MM.1S (cell line): ENCODE results near the gene CST1.
"Not testable (repeated sequence)": the region's sequence is repeated elsewhere in the genome, so short reads cannot be mapped to it uniquely, and the experiment has no call there.

Source experiments
- EZH2 ChIP-seq: fragments of 300-600 bp; sonication (generic); optimal IDR thresholded peaks from 2 replicates; pipeline ENCODE3; 2017; ENCODE audit warnings: low read depth, mild to moderate bottlenecking, antibody characterized with exemption, low read length, mixed read lengths
- TF ChIP-seq, protein P1 (sequence below): fragments of 300-600 bp; sonication (generic); IDR thresholded peaks from 2 replicates; pipeline ENCODE4 v1.5.1; 2016; ENCODE audit warnings: antibody characterized with exemption, low read length, mixed read lengths

DNA sequence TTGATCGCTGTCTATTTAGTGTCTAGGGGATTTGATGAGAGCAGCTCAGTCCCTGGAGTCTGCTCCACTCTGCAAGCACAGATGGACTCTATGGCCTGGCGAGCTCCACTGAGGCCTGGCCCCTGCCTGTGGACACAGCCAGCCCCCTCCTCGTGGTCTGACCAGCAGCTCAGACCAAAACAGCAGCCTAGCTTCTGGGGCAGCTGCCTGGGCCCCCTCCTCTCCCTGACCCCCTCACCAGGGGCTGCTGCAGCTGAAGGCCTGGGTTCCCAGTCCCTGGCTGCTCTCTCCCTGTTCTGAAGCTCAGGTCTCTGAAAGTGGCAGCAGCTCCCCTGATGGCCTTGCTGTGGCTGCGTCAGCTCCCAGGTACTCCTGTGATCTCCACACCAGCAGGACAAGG, 3.6 kb downstream of the CST1 start:
- TF ChIP-seq, protein P1, sequence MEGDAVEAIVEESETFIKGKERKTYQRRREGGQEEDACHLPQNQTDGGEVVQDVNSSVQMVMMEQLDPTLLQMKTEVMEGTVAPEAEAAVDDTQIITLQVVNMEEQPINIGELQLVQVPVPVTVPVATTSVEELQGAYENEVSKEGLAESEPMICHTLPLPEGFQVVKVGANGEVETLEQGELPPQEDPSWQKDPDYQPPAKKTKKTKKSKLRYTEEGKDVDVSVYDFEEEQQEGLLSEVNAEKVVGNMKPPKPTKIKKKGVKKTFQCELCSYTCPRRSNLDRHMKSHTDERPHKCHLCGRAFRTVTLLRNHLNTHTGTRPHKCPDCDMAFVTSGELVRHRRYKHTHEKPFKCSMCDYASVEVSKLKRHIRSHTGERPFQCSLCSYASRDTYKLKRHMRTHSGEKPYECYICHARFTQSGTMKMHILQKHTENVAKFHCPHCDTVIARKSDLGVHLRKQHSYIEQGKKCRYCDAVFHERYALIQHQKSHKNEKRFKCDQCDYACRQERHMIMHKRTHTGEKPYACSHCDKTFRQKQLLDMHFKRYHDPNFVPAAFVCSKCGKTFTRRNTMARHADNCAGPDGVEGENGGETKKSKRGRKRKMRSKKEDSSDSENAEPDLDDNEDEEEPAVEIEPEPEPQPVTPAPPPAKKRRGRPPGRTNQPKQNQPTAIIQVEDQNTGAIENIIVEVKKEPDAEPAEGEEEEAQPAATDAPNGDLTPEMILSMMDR, result not testable (repeated sequence)
- not testable (repeated sequence) for TF ChIP-seq EZH2
